ENCODE results near the gene CLRN2. TPM values are rescaled to one million over a fixed set of nuclear protein-coding genes. Genes with fewer than 3 reads are reported as not detected.
A peak's percentile ranks its signal among the peaks of the same experiment; 100 is the strongest.

The CLRN2 gene
- total and polyA plus RNA-seq, 2 donors (not counting 3 experiments of a cell fraction or from before 2014, with no cell fraction given), result not detected

DNA sequence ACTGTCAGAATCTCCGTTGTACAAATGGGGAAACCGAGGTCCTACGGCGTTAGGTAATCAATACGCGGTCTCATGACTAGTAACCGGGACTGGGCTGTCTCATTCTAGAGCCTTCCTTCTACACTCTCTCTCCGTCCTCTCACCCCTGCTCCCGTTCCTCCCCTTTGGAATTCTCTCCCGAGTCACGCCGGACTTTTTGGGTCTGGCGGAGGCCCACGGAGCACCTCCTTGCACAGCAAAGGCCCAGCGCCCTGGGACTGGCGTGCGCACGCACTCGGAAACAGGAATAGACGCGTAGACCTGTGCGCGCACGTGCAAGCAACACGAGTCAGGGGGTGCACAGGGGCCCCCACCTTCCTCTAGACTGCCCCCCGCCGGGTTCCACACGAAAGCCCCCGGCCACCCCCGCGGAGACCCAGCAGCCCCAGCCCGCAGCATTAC lies 3.4 kb upstream of the CLRN2 start:
- peak overlapping the region; percentile 66 for H3K9ac ChIP-seq (replicated peaks; ENCODE audit: extremely low read depth, insufficient read depth, low read length)
- no peak for FAIRE-seq
- H3K4me2 ChIP-seq (ENCODE audit: insufficient read depth, low read length), result peak overlapping the region; percentile 99
- peaks cover 19% of the 10 kb centered on the region for H3K79me2 ChIP-seq (ENCODE audit: control insufficient read depth, insufficient read depth, low read length)
- no peaks in the 10 kb centered on the region for H3K9me3 ChIP-seq (replicated peaks; ENCODE audit: control insufficient read depth, insufficient read depth, low read length)
- POLR2A ChIA-PET, result interaction anchor here (0.7 kb wide), 1 partner anchor 211 kb away, joined by 3 read pairs; no protein-coding TSS in a partner anchor
- no peaks in the 10 kb centered on the region for H4K20me1 ChIP-seq (replicated peaks; ENCODE audit: control insufficient read depth, extremely low read depth, insufficient read depth, low read length)
- H3K4me3 ChIP-seq (replicated peaks in 1 of 3; ENCODE audit: insufficient read depth in 1 of 3, low read depth in 1 of 3, low read length in 3 of 3), result peak overlapping the region; percentile 58 to 97 (median 74)
- peak overlapping the region; percentile 56 for H3K27ac ChIP-seq (ENCODE audit: insufficient read depth, low read depth, low read length)
- H3K36me3 ChIP-seq (ENCODE audit: control insufficient read depth in 2 of 2, extremely low read depth in 1 of 2, insufficient read depth in 2 of 2, low read length in 2 of 2), result no peaks in the 10 kb centered on the region
- CTCF ChIA-PET, result interaction anchor here (1.0 to 1.5 kb wide), 6 partner anchors 10 to 305 kb away, joined by 3 to 6 read pairs (median 4); no protein-coding TSS in a partner anchor
- peaks cover 10% of the 10 kb centered on the region in 2 experiments for H3K27me3 ChIP-seq (ENCODE audit: control insufficient read depth in 2 of 2, insufficient read depth in 2 of 2, low read length in 2 of 2)
- BruUV-seq (replicated peaks), result no TSS peak
- peak overlapping the region; percentile 70 for H2AFZ ChIP-seq (ENCODE audit: low read depth, low read length)
- H3K4me1 ChIP-seq (ENCODE audit: control insufficient read depth, extremely low read depth, insufficient read depth, low read length), result peaks cover 15% of the 10 kb centered on the region
- peak; percentile 53 for DNase-seq (ENCODE audit: low read depth, low spot score)
- no peaks in the 10 kb centered on the region for H3K9me1 ChIP-seq (replicated peaks; ENCODE audit: control insufficient read depth, extremely low read depth, insufficient read depth, low read length)
- dilution Hi-C loops (cut with MboI; ENCODE audit: extremely low pct_ligation_motif_present, low sequenced_read_pairs), result no loop called here
- TF ChIP-seq, protein P1, sequence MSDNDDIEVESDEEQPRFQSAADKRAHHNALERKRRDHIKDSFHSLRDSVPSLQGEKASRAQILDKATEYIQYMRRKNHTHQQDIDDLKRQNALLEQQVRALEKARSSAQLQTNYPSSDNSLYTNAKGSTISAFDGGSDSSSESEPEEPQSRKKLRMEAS (IDR thresholded peaks at IDR 0.05; ENCODE audit: insufficient read depth, insufficient read length), result peak; percentile 18
- no peak for TF ChIP-seq FOS (IDR thresholded peaks at IDR 0.05; ENCODE audit: borderline replicate concordance, insufficient read depth, low read length)
- intact Hi-C loops (cut with micrococcal nuclease), result no loop called here

GRCh38 chr4:17511950-17512795 lies 2.8 kb upstream of the CLRN2 start, which contains the start of gene QDPR:
Gene QDPR, minus strand, starts transcription at chr4:17512090. Its CDS starts 36 bp downstream, at chr4:17512054.
- peak within 1 kb of the TSS; percentile 66 for H3K9ac ChIP-seq (replicated peaks; ENCODE audit: extremely low read depth, insufficient read depth, low read length)
- POLR2A ChIA-PET, result no interaction called here
- DNase-seq (ENCODE audit: low read depth, low spot score), result peak; percentile 77
- intact Hi-C loops (cut with micrococcal nuclease) (loop anchor here (1.0 kb wide), 3 partner anchors 65 to 296 kb away; partner anchors contain the start of genes LAP3 and MED28), dilution Hi-C loops (cut with MboI; ENCODE audit: extremely low pct_ligation_motif_present, low sequenced_read_pairs) (no loop called here)
- CTCF ChIA-PET, result interaction anchor here (1.0 to 1.5 kb wide), 5 partner anchors 10 to 305 kb away, joined by 3 to 6 read pairs (median 4); no protein-coding TSS in a partner anchor
- H3K4me1 ChIP-seq (ENCODE audit: control insufficient read depth, extremely low read depth, insufficient read depth, low read length), result peaks cover 15% of the 10 kb centered on the region
- TF ChIP-seq POLR2AphosphoS5 (IDR thresholded peaks at IDR 0.05; ENCODE audit: insufficient read depth, low read depth, low read length), result peak; percentile 75
- TF ChIP-seq GATA2 (IDR thresholded peaks at IDR 0.05; ENCODE audit: insufficient read depth, insufficient read length, low read depth, low read length), result no peak
- TF ChIP-seq MYC (IDR thresholded peaks at IDR 0.05; ENCODE audit: low read depth, low read length), result no peak
- TF ChIP-seq JUN (IDR thresholded peaks at IDR 0.05; ENCODE audit: borderline replicate concordance, insufficient read depth, insufficient read length, low read depth), result no peak
- peak in 1 of 2 donors; percentile 45 for TF ChIP-seq CTCF (IDR thresholded peaks at IDR 0.05; ENCODE audit: extremely low read depth in 1 of 2, insufficient read depth in 1 of 2, low read depth in 1 of 2, low read length in 2 of 2)
- TF ChIP-seq POLR2A (IDR thresholded peaks at IDR 0.05; ENCODE audit: low read depth, low read length), result peak; percentile 67
- peak within 1 kb of the TSS; percentile 70 for H2AFZ ChIP-seq (ENCODE audit: low read depth, low read length)
- H3K27ac ChIP-seq (ENCODE audit: insufficient read depth, low read depth, low read length), result peak within 1 kb of the TSS; percentile 56
- BruUV-seq (replicated peaks), result no TSS peak
- H4K20me1 ChIP-seq (replicated peaks; ENCODE audit: control insufficient read depth, extremely low read depth, insufficient read depth, low read length), result no peaks in the 10 kb centered on the region
- no peaks in the 10 kb centered on the region for H3K9me3 ChIP-seq (replicated peaks; ENCODE audit: control insufficient read depth, insufficient read depth, low read length)
- peaks cover 19% of the 10 kb centered on the region for H3K79me2 ChIP-seq (ENCODE audit: control insufficient read depth, insufficient read depth, low read length)
- FAIRE-seq, result peak; percentile 62
- peak within 1 kb of the TSS; percentile 99 for H3K4me2 ChIP-seq (ENCODE audit: insufficient read depth, low read length)
- peak within 1 kb of the TSS; percentile 58 to 97 (median 74) for H3K4me3 ChIP-seq (replicated peaks in 1 of 3; ENCODE audit: insufficient read depth in 1 of 3, low read depth in 1 of 3, low read length in 3 of 3)
- H3K9me1 ChIP-seq (replicated peaks; ENCODE audit: control insufficient read depth, extremely low read depth, insufficient read depth, low read length), result no peaks in the 10 kb centered on the region
- H3K27me3 ChIP-seq (ENCODE audit: control insufficient read depth in 2 of 2, insufficient read depth in 2 of 2, low read length in 2 of 2), result peaks cover 14% of the 10 kb centered on the region in 2 experiments
- H3K36me3 ChIP-seq (ENCODE audit: control insufficient read depth in 2 of 2, extremely low read depth in 1 of 2, insufficient read depth in 2 of 2, low read length in 2 of 2), result no peaks in the 10 kb centered on the region
